Measurements from ENCODE around the gene CYP1B1. TPM values are rescaled to one million over a fixed set of nuclear protein-coding genes. Genes with fewer than 3 reads are reported as not detected.

CYP1B1 gene
- total RNA-seq, 1 experiment from 2014 or later: 4.2 TPM

GRCh38 chr2:38035968-38036367, 40.0 kb downstream of the CYP1B1 start:
- no peak overlapping the region for H3K27ac Mint-ChIP-seq
- H3K4me1 Mint-ChIP-seq: peaks cover 14% of the 10 kb centered on the region
- no peak for TF ChIP-seq ZNF671 (CRISPR knock-in tag; IDR thresholded peaks at IDR 0.05)
- TF ChIP-seq JUN (CRISPR knock-in tag; IDR thresholded peaks at IDR 0.05): no peak
- ChIA-PET POLR2A (no interaction called here), CTCF (no interaction called here)
- H3K36me3 Mint-ChIP-seq: no peaks in the 10 kb centered on the region
- no peak for DNase-seq (ENCODE audit: low spot score)
- no peaks in the 10 kb centered on the region for H3K9me3 Mint-ChIP-seq
- H3K4me3 Mint-ChIP-seq: no peak overlapping the region
- peaks cover 37% of the 10 kb centered on the region for H3K27me3 Mint-ChIP-seq (ENCODE audit: low read depth)
- ATAC-seq: no peak

DNA sequence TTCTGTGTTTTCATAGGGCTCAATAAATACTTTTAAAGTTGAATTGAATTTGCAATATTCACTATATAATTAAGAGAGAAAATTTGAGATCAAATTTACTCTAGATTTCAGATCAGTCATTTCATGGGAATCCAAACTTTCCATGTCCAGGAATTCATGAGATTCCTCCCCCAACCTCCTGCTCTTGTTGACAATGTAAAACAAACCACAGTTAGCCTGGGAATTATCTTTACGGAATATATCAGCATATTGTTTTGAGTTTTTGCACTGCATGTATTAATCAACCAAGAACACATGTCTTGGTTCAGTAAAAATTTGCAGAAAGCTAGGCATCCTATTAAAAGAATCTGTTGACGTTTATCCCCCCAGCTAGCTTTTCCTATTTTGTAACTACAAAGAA, 42.3 kb downstream of the CYP1B1 start:
- no peak overlapping the region for H3K4me3 Mint-ChIP-seq
- H3K36me3 Mint-ChIP-seq: no peaks in the 10 kb centered on the region
- peaks cover 24% of the 10 kb centered on the region for H3K27me3 Mint-ChIP-seq (ENCODE audit: low read depth)
- no peaks in the 10 kb centered on the region for H3K9me3 Mint-ChIP-seq
- H3K27ac Mint-ChIP-seq: no peak overlapping the region
- TF ChIP-seq FOXP1 (CRISPR knock-in tag; IDR thresholded peaks at IDR 0.05; ENCODE audit: borderline replicate concordance) (no peak), ELF4 (CRISPR knock-in tag; IDR thresholded peaks at IDR 0.05; ENCODE audit: low read depth) (no peak)
- POLR2A ChIA-PET: no interaction called here
- H3K4me1 Mint-ChIP-seq: peaks cover 18% of the 10 kb centered on the region
- ATAC-seq (no peak), DNase-seq (ENCODE audit: low spot score) (no peak)
- CTCF ChIA-PET: interaction anchor here (0.6 kb wide), 1 partner anchor 40 kb away, joined by 4 read pairs; no protein-coding TSS in a partner anchor

DNA sequence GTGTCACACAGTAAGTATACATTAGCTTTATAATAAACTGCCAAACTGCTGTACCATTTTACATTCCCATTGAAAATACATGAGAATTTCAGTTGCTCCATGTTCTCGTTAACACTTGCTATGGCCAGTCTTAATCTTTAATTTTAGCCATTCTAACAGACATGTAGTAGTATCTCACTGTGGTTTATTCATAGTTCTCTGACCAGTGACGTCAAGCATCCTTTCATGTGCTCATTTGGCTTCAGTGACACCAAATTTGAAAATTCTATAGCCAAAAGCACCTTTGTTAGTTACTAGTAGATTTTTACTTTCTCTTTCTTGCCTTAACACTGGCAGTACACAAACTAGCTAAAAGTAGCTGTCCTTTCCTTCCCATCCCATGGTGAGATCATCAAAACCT, 43.0 kb downstream of the CYP1B1 start:
- DNase-seq (ENCODE audit: low spot score): no peak
- peaks cover 17% of the 10 kb centered on the region for H3K27me3 Mint-ChIP-seq (ENCODE audit: low read depth)
- no peak overlapping the region for H3K27ac Mint-ChIP-seq
- H3K9me3 Mint-ChIP-seq: no peaks in the 10 kb centered on the region
- ATAC-seq: no peak
- no peaks in the 10 kb centered on the region for H3K36me3 Mint-ChIP-seq
- peaks cover 18% of the 10 kb centered on the region for H3K4me1 Mint-ChIP-seq
- CTCF ChIA-PET: no interaction called here
- POLR2A ChIA-PET: interaction anchor here (1.0 kb wide), 1 partner anchor 108 kb away, joined by 3 read pairs; the partner anchor contains the start of gene RMDN2
- H3K4me3 Mint-ChIP-seq: no peak overlapping the region
- TF ChIP-seq EMX1 (CRISPR knock-in tag; IDR thresholded peaks at IDR 0.05) (no peak), CDX4 (CRISPR knock-in tag; IDR thresholded peaks at IDR 0.05; ENCODE audit: borderline replicate concordance) (no peak), ZNF138 (CRISPR knock-in tag; conservative IDR thresholded peaks at IDR 0.05) (no peak), FOXK1 (CRISPR knock-in tag; IDR thresholded peaks at IDR 0.05) (no peak), ZNF423 (CRISPR knock-in tag; IDR thresholded peaks at IDR 0.05) (no peak), ESRRA (CRISPR knock-in tag; IDR thresholded peaks at IDR 0.05; ENCODE audit: borderline replicate concordance) (no peak), CTCF (IDR thresholded peaks at IDR 0.05) (no peak), GRHL2 (CRISPR knock-in tag; IDR thresholded peaks at IDR 0.05; ENCODE audit: insufficient replicate concordance, severe bottlenecking) (no peak), TEAD4 (CRISPR knock-in tag; IDR thresholded peaks at IDR 0.05) (no peak), NR2C2 (CRISPR knock-in tag; IDR thresholded peaks at IDR 0.05) (no peak), ATF3 (CRISPR knock-in tag; conservative IDR thresholded peaks at IDR 0.05) (no peak), CBFB (CRISPR knock-in tag; IDR thresholded peaks at IDR 0.05; ENCODE audit: low read depth) (no peak), ZNF416 (CRISPR knock-in tag; IDR thresholded peaks at IDR 0.05) (no peak), ZNF671 (CRISPR knock-in tag; IDR thresholded peaks at IDR 0.05) (no peak)
- TF ChIP-seq, protein P1, sequence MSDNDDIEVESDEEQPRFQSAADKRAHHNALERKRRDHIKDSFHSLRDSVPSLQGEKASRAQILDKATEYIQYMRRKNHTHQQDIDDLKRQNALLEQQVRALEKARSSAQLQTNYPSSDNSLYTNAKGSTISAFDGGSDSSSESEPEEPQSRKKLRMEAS (CRISPR knock-in tag; IDR thresholded peaks at IDR 0.05): no peak
- TF ChIP-seq, protein P2, sequence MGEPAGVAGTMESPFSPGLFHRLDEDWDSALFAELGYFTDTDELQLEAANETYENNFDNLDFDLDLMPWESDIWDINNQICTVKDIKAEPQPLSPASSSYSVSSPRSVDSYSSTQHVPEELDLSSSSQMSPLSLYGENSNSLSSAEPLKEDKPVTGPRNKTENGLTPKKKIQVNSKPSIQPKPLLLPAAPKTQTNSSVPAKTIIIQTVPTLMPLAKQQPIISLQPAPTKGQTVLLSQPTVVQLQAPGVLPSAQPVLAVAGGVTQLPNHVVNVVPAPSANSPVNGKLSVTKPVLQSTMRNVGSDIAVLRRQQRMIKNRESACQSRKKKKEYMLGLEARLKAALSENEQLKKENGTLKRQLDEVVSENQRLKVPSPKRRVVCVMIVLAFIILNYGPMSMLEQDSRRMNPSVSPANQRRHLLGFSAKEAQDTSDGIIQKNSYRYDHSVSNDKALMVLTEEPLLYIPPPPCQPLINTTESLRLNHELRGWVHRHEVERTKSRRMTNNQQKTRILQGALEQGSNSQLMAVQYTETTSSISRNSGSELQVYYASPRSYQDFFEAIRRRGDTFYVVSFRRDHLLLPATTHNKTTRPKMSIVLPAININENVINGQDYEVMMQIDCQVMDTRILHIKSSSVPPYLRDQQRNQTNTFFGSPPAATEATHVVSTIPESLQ (CRISPR knock-in tag; IDR thresholded peaks at IDR 0.05): no peak
- TF ChIP-seq, protein P3, sequence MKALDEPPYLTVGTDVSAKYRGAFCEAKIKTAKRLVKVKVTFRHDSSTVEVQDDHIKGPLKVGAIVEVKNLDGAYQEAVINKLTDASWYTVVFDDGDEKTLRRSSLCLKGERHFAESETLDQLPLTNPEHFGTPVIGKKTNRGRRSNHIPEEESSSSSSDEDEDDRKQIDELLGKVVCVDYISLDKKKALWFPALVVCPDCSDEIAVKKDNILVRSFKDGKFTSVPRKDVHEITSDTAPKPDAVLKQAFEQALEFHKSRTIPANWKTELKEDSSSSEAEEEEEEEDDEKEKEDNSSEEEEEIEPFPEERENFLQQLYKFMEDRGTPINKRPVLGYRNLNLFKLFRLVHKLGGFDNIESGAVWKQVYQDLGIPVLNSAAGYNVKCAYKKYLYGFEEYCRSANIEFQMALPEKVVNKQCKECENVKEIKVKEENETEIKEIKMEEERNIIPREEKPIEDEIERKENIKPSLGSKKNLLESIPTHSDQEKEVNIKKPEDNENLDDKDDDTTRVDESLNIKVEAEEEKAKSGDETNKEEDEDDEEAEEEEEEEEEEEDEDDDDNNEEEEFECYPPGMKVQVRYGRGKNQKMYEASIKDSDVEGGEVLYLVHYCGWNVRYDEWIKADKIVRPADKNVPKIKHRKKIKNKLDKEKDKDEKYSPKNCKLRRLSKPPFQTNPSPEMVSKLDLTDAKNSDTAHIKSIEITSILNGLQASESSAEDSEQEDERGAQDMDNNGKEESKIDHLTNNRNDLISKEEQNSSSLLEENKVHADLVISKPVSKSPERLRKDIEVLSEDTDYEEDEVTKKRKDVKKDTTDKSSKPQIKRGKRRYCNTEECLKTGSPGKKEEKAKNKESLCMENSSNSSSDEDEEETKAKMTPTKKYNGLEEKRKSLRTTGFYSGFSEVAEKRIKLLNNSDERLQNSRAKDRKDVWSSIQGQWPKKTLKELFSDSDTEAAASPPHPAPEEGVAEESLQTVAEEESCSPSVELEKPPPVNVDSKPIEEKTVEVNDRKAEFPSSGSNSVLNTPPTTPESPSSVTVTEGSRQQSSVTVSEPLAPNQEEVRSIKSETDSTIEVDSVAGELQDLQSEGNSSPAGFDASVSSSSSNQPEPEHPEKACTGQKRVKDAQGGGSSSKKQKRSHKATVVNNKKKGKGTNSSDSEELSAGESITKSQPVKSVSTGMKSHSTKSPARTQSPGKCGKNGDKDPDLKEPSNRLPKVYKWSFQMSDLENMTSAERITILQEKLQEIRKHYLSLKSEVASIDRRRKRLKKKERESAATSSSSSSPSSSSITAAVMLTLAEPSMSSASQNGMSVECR (CRISPR knock-in tag; IDR thresholded peaks at IDR 0.05; ENCODE audit: borderline replicate concordance): no peak
- TF ChIP-seq, protein P4, sequence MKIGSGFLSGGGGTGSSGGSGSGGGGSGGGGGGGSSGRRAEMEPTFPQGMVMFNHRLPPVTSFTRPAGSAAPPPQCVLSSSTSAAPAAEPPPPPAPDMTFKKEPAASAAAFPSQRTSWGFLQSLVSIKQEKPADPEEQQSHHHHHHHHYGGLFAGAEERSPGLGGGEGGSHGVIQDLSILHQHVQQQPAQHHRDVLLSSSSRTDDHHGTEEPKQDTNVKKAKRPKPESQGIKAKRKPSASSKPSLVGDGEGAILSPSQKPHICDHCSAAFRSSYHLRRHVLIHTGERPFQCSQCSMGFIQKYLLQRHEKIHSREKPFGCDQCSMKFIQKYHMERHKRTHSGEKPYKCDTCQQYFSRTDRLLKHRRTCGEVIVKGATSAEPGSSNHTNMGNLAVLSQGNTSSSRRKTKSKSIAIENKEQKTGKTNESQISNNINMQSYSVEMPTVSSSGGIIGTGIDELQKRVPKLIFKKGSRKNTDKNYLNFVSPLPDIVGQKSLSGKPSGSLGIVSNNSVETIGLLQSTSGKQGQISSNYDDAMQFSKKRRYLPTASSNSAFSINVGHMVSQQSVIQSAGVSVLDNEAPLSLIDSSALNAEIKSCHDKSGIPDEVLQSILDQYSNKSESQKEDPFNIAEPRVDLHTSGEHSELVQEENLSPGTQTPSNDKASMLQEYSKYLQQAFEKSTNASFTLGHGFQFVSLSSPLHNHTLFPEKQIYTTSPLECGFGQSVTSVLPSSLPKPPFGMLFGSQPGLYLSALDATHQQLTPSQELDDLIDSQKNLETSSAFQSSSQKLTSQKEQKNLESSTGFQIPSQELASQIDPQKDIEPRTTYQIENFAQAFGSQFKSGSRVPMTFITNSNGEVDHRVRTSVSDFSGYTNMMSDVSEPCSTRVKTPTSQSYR (CRISPR knock-in tag; IDR thresholded peaks at IDR 0.05): no peak

Data from WTC11 (cell line).